NCI-H69 (cell line): ENCODE measurements around the gene RAPGEF5.
"Not testable (repeated sequence)": the region's sequence is repeated elsewhere in the genome, so short reads cannot be mapped to it uniquely, and the experiment has no call there.

Experiments
- DNase-seq: peaks from one replicate; lab custom pipeline; 2025; lab: John Stamatoyannopoulos, UW

The RAPGEF5 gene

GRCh38 chr7:22117222-22117621 is 239.7 kb downstream of the RAPGEF5 start:
- no peak for DNase-seq

GRCh38 chr7:22116451-22117030 is 240.4 kb downstream of the RAPGEF5 start:
- DNase-seq: no peak

- DNase-seq: no peak
These were observed 241.3 kb downstream of the RAPGEF5 start for GRCh38 chr7:22115689-22116088.

GRCh38 chr7:22114440-22114981 is 242.4 kb downstream of the RAPGEF5 start:
- DNase-seq: peak; percentile 14

GRCh38 chr7:22113041-22113440 is 243.9 kb downstream of the RAPGEF5 start:
- DNase-seq: no peak

- no peak for DNase-seq
These were observed 245.3 kb downstream of the RAPGEF5 start for GRCh38 chr7:22111661-22112060.

GRCh38 chr7:22110881-22111280 is 246.1 kb downstream of the RAPGEF5 start:
- DNase-seq: peak; percentile 20

GRCh38 chr7:22110227-22110839 is 246.6 kb downstream of the RAPGEF5 start:
- DNase-seq: peak; percentile 85

- peak; percentile 55 for DNase-seq
These were observed 247.2 kb downstream of the RAPGEF5 start for GRCh38 chr7:22109761-22110160.

- DNase-seq: no peak
These were observed 248.7 kb downstream of the RAPGEF5 start for GRCh38 chr7:22108151-22108845.

- no peak for DNase-seq
These were observed 251.4 kb downstream of the RAPGEF5 start for GRCh38 chr7:22105550-22105949.

GRCh38 chr7:22094413-22095342 is 262.3 kb downstream of the RAPGEF5 start:
- peak; percentile 64 for DNase-seq

- DNase-seq: no peak
These were observed 263.0 kb downstream of the RAPGEF5 start for GRCh38 chr7:22093936-22094335.

- no peak for DNase-seq
These were observed 264.0 kb downstream of the RAPGEF5 start for GRCh38 chr7:22093001-22093400.

- not testable (repeated sequence) for DNase-seq
These were observed 265.9 kb downstream of the RAPGEF5 start for GRCh38 chr7:22090958-22091525.

- no peak for DNase-seq
These were observed 266.4 kb downstream of the RAPGEF5 start for GRCh38 chr7:22090512-22090911.

GRCh38 chr7:22090107-22090506 is 266.8 kb downstream of the RAPGEF5 start:
- no peak for DNase-seq

GRCh38 chr7:22088827-22089226 is 268.1 kb downstream of the RAPGEF5 start:
- DNase-seq: peak; percentile 69

- DNase-seq: no peak
These were observed 269.1 kb downstream of the RAPGEF5 start for GRCh38 chr7:22087861-22088260.

- no peak for DNase-seq
These were observed 273.2 kb downstream of the RAPGEF5 start for GRCh38 chr7:22083704-22084240.
